Body of pancreas (tissue), 4 donors: ENCODE data around the gene LAP3. TPM values are rescaled to one million over a fixed set of nuclear protein-coding genes. Genes with fewer than 3 reads are reported as not detected.

ENCODE experiments used
- ATAC-seq: fragments of 150-250 bp; one replicate; pipeline ENCODE4 v1.9.1; 2016
- DNase-seq, 4 donors: peaks; one replicate each; pipeline ENCODE4 v3.0.0-alpha.2; 2019
- H3K27ac ChIP-seq, 4 donors: fragments of 200-600 bp; sonication (generic); 1 replicate in 3 of 4; 2 replicates in 1 of 4; pipeline versions ENCODE4 v1.5.1 to v1.6.1; 2016 to 2019; ENCODE audit warnings: mild to moderate bottlenecking in 1 of 4, mixed read lengths in 1 of 4, moderate library complexity in 1 of 4
- H3K27me3 ChIP-seq, 2 donors: fragments of 200-600 bp; sonication (generic); one replicate each; pipeline ENCODE4 v1.6.0; 2016; ENCODE audit warnings: mild to moderate bottlenecking in 1 of 2
- H3K36me3 ChIP-seq, 2 donors: fragments of 200-600 bp; sonication (generic); replicated peaks in 1 of 2; 2 replicates each; pipeline ENCODE4 v1.5.1; 2016; ENCODE audit warnings: low read depth in 2 of 2; ENCODE audit not compliant: insufficient read depth in 1 of 2
- H3K4me1 ChIP-seq: fragments of 200-600 bp; sonication (generic); one replicate; pipeline ENCODE4 v1.6.0; 2016
- H3K4me3 ChIP-seq, 2 donors: fragments of 200-600 bp; sonication (generic); 1 replicate in 1 of 2; 2 replicates in 1 of 2; pipeline ENCODE4 v1.5.1; 2016 to 2019
- H3K9me3 ChIP-seq, 3 donors: fragments of 200-600 bp; sonication (generic); 1 replicate in 2 of 3; 2 replicates in 1 of 3; pipeline ENCODE4 v1.5.1; 2016
- POLR2A ChIP-seq, 3 donors: fragments of 450-650 bp; IDR thresholded peaks; one replicate each; pipeline ENCODE4 v1.6.1; 2016; ENCODE audit warnings: antibody characterized with exemption in 3 of 3, mild to moderate bottlenecking in 2 of 3
- WGBS, 2 donors: methylation state at CpG; one replicate each; pipeline ENCODE4 v1.1.5; 2017; 5-methylcytosine and 5-hydroxymethylcytosine counted together
- intact Hi-C: fragments of 100-400 bp; cut with DNase I; formaldehyde crosslinking; loops from one replicate; pipeline ENCODE4 v1.15.1; 2023
- total RNA-seq, 2 donors: library from RNA; depleted of rRNA; stranded (reverse); fragments of >200 nt; gene quantifications; one replicate each; pipeline ENCODE4 v1.1.0, GENCODE V29; 2016
- TF ChIP-seq, protein P1 (sequence below), 7 experiments: fragments of 450-650 bp in 4 of 7; fragments of 200-600 bp in 3 of 7; sonication (generic) in 3 of 7; IDR thresholded peaks; one replicate each; pipeline ENCODE4 v1.5.1; 2016 to 2019; ENCODE audit warnings: antibody characterized with exemption in 7 of 7

The LAP3 gene
- total RNA-seq, 2 donors from 2014 or later: 28.0 to 28.8 TPM

DNA sequence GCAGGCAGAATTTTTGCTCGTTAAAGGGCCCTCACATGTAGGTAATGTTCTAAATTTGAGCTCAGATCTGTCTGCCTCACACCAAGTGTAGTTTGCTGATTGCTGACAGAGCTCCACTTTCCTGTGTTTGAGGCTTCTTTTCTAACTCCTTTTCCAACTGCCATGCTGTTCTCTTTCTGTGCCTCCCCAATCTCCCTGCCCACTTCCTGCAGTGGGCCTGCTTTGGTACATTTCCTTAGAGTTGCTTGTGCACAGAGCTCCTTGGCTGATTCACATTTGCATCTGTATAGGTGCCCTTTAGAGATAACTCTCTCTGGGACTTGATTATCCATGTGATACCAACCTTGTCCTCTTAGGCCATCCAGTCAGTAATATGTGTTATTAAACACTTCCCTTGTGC lies 41.9 kb downstream of the LAP3 start:
- intact Hi-C loops: no loop called here
- no peaks in the 10 kb centered on the region for H3K9me3 ChIP-seq
- H3K27me3 ChIP-seq: no peaks in the 10 kb centered on the region
- TF ChIP-seq, protein P1, sequence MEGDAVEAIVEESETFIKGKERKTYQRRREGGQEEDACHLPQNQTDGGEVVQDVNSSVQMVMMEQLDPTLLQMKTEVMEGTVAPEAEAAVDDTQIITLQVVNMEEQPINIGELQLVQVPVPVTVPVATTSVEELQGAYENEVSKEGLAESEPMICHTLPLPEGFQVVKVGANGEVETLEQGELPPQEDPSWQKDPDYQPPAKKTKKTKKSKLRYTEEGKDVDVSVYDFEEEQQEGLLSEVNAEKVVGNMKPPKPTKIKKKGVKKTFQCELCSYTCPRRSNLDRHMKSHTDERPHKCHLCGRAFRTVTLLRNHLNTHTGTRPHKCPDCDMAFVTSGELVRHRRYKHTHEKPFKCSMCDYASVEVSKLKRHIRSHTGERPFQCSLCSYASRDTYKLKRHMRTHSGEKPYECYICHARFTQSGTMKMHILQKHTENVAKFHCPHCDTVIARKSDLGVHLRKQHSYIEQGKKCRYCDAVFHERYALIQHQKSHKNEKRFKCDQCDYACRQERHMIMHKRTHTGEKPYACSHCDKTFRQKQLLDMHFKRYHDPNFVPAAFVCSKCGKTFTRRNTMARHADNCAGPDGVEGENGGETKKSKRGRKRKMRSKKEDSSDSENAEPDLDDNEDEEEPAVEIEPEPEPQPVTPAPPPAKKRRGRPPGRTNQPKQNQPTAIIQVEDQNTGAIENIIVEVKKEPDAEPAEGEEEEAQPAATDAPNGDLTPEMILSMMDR (IDR thresholded peaks at IDR 0.05): no peak
- TF ChIP-seq POLR2A (IDR thresholded peaks at IDR 0.05): no peak
- H3K4me3 ChIP-seq: no peak overlapping the region
- peaks cover 0 to 18% of the 10 kb centered on the region in 2 donors for H3K36me3 ChIP-seq
- no peak for ATAC-seq
- no peak for DNase-seq
- H3K27ac ChIP-seq: no peak overlapping the region
- peaks cover 38% of the 10 kb centered on the region for H3K4me1 ChIP-seq
- 35 to 64% methylated on average over 1 of the region's 1 CpG for WGBS, 2 donors

- no peak for TF ChIP-seq POLR2A (IDR thresholded peaks at IDR 0.05)
- TF ChIP-seq, protein P1 (IDR thresholded peaks at IDR 0.05): no peak
- no peak for ATAC-seq
- WGBS, 2 donors: 57 to 60% methylated on average over 7 of the region's 7 CpGs
- H3K27me3 ChIP-seq: no peaks in the 10 kb centered on the region
- no peak for DNase-seq
- peaks cover 38% of the 10 kb centered on the region for H3K4me1 ChIP-seq
- no peak overlapping the region for H3K27ac ChIP-seq
- peaks cover 0 to 21% of the 10 kb centered on the region in 2 donors for H3K36me3 ChIP-seq
- intact Hi-C loops: no loop called here
- no peak overlapping the region for H3K4me3 ChIP-seq
- H3K9me3 ChIP-seq: no peaks in the 10 kb centered on the region
These were observed 42.6 kb downstream of the LAP3 start for GRCh38 chr4:17619416-17620105.

GRCh38 chr4:17623451-17624001 lies 46.5 kb downstream of the LAP3 start:
- Histone ChIP-seq H3K27me3 (no peaks in the 10 kb centered on the region), H3K36me3 (peaks cover 12 to 50% of the 10 kb centered on the region in 2 donors), H3K9me3 (no peaks in the 10 kb centered on the region), H3K4me1 (peaks cover 11% of the 10 kb centered on the region), H3K27ac (no peak overlapping the region), H3K4me3 (no peak overlapping the region)
- ATAC-seq: no peak
- TF ChIP-seq POLR2A (IDR thresholded peaks at IDR 0.05): no peak
- TF ChIP-seq, protein P1 (IDR thresholded peaks at IDR 0.05): no peak
- WGBS, 2 donors: 70 to 75% methylated on average over 7 of the region's 7 CpGs
- intact Hi-C loops: no loop called here
- no peak for DNase-seq

GRCh38 chr4:17624821-17625220 lies 47.8 kb downstream of the LAP3 start:
- TF ChIP-seq, protein P1 (IDR thresholded peaks at IDR 0.05): no peak
- no peak for TF ChIP-seq POLR2A (IDR thresholded peaks at IDR 0.05)
- ATAC-seq (no peak), DNase-seq (no peak)
- H3K4me1 ChIP-seq: no peaks in the 10 kb centered on the region
- no peaks in the 10 kb centered on the region for H3K27me3 ChIP-seq
- 67 to 78% methylated on average over 2 of the region's 2 CpGs for WGBS, 2 donors
- H3K27ac ChIP-seq: no peak overlapping the region
- no peak overlapping the region for H3K4me3 ChIP-seq
- peaks cover 12 to 52% of the 10 kb centered on the region in 2 donors for H3K36me3 ChIP-seq
- intact Hi-C loops: no loop called here
- H3K9me3 ChIP-seq: no peaks in the 10 kb centered on the region

GRCh38 chr4:17630228-17630627 lies 53.2 kb downstream of the LAP3 start:
- Histone ChIP-seq H3K4me1 (no peaks in the 10 kb centered on the region), H3K27ac (no peak overlapping the region), H3K36me3 (peaks cover 12 to 29% of the 10 kb centered on the region in 2 donors), H3K27me3 (no peaks in the 10 kb centered on the region), H3K4me3 (no peak overlapping the region), H3K9me3 (no peaks in the 10 kb centered on the region)
- DNase-seq: no peak
- WGBS, 2 donors: 92 to 97% methylated on average over 4 of the region's 4 CpGs
- TF ChIP-seq POLR2A (IDR thresholded peaks at IDR 0.05): no peak
- TF ChIP-seq, protein P1 (IDR thresholded peaks at IDR 0.05): no peak
- intact Hi-C loops: no loop called here
- ATAC-seq: no peak
